Activated T-helper 1 cell treated with anti-CD3 and anti-CD28 coated beads, Interleukin-12 subunit alpha, Interleukin-12 subunit beta, Interleukin-2, Interleukin-4 antibody, amounts not matched to agents 30 ng/mL and 10 ng/mL and 1 ng/mL, durations not matched to agents 14 hours and 24 hours and 36 hours (primary cell): Measurements from ENCODE around the gene DOK7. TPM values are rescaled to one million over a fixed set of nuclear protein-coding genes. Genes with fewer than 3 reads are reported as not detected.

Experiments
- DNase-seq: peaks from one replicate; pipeline ENCODE4 v3.0.0; 2021; ENCODE audit warnings: low spot score
- H3K27ac Mint-ChIP-seq: one replicate; pipeline ENCODE4 v1.8.0; 2021; ENCODE audit warnings: mild to moderate bottlenecking, mixed read lengths
- H3K27me3 Mint-ChIP-seq: one replicate; pipeline ENCODE4 v1.8.0; 2022; ENCODE audit warnings: mild to moderate bottlenecking, moderate library complexity, mixed read lengths; ENCODE audit not compliant: insufficient read depth
- H3K36me3 Mint-ChIP-seq: one replicate; pipeline ENCODE4 v1.8.0; 2021; ENCODE audit warnings: low read depth, mixed read lengths
- H3K4me1 Mint-ChIP-seq: one replicate; pipeline ENCODE4 v1.8.0; 2021; ENCODE audit warnings: low read depth, mixed read lengths
- H3K4me3 Mint-ChIP-seq: one replicate; pipeline ENCODE4 v1.8.0; 2021; ENCODE audit warnings: mild to moderate bottlenecking, moderate library complexity, mixed read lengths
- H3K9me3 Mint-ChIP-seq: one replicate; pipeline ENCODE4 v1.8.0; 2021; ENCODE audit warnings: mixed read lengths
- intact Hi-C: fragments of 100-400 bp; cut with micrococcal nuclease; formaldehyde crosslinking; loops from one replicate; pipeline ENCODE4 v1.15.1; 2024
- total RNA-seq: library from RNA; stranded (reverse); gene quantifications from 2 replicates; pipeline ENCODE4 v1.2.3, GENCODE V29; 2022

Gene DOK7
- total RNA-seq, 1 donor from 2014 or later: not detected

DNA sequence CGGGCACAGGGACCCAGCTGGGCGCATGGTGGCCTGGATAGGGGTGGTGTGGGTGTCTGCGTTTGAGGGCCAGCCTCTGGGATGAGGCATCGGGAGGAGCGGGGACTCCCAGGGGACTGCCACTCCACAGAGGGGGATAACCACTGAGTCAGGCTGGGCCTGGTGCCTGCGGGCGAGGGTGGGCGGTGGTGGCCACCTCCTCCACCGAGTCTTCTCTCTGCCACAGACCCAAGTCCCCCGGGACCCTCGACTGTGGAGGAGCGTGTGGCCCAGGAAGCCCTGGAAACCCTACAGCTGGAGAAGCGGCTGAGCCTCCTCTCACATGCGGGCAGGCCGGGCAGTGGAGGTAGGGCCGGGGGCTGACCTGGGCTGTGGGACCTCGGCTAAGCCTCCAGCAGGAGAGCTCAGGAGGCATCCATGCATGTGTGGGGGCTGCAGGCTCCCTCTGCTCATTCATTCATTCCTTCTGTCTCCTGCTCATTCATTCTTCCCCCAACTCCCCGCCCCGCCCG, 26.4 kb downstream of the DOK7 start:
- H3K27me3 Mint-ChIP-seq: peaks cover 10% of the 10 kb centered on the region
- no peak overlapping the region for H3K4me3 Mint-ChIP-seq
- no peak for DNase-seq
- H3K27ac Mint-ChIP-seq: no peak overlapping the region
- H3K4me1 Mint-ChIP-seq: no peaks in the 10 kb centered on the region
- no peaks in the 10 kb centered on the region for H3K9me3 Mint-ChIP-seq
- intact Hi-C loops: no loop called here
- H3K36me3 Mint-ChIP-seq: no peaks in the 10 kb centered on the region

DNA sequence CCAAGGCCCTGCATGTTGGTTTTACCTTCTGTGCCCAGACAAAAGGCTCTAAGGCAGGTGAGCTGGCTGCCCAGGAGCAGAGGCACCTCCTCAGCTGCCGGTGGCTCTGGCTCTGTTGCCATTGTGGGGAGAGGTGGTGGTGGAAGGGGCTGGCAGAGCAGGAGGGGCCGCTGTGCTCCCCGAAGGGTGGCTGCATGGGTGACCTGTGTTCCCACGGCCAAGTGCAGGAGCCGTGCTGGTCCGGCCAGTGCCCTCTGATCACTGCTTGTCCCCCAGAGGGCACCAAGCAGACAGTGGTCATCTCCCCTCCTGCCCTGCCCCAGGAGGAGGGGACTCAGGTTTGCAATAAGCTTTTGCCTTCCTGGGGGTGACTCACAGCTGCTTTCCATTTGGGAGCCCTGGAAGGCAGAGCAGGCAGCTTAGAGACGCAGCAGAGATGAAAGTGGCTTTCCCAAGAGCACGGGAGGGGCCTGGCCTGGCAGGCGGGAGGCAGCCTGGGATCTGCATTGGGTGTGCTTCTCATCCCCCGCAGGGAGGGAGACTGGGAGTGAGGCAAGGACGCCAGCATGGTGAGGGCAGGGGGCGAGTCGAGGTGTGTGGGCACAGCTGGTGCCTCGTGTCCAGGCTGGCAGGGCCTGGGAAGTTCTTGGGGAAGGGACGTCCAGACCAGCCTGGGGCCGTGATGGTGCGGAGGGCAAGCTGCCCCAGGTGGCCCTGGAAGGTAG, 28.7 kb downstream of the DOK7 start:
- intact Hi-C loops: no loop called here
- no peak overlapping the region for H3K27ac Mint-ChIP-seq
- peaks cover 10% of the 10 kb centered on the region for H3K27me3 Mint-ChIP-seq
- no peaks in the 10 kb centered on the region for H3K9me3 Mint-ChIP-seq
- DNase-seq: no peak
- no peaks in the 10 kb centered on the region for H3K36me3 Mint-ChIP-seq
- no peak overlapping the region for H3K4me3 Mint-ChIP-seq
- no peaks in the 10 kb centered on the region for H3K4me1 Mint-ChIP-seq

DNA sequence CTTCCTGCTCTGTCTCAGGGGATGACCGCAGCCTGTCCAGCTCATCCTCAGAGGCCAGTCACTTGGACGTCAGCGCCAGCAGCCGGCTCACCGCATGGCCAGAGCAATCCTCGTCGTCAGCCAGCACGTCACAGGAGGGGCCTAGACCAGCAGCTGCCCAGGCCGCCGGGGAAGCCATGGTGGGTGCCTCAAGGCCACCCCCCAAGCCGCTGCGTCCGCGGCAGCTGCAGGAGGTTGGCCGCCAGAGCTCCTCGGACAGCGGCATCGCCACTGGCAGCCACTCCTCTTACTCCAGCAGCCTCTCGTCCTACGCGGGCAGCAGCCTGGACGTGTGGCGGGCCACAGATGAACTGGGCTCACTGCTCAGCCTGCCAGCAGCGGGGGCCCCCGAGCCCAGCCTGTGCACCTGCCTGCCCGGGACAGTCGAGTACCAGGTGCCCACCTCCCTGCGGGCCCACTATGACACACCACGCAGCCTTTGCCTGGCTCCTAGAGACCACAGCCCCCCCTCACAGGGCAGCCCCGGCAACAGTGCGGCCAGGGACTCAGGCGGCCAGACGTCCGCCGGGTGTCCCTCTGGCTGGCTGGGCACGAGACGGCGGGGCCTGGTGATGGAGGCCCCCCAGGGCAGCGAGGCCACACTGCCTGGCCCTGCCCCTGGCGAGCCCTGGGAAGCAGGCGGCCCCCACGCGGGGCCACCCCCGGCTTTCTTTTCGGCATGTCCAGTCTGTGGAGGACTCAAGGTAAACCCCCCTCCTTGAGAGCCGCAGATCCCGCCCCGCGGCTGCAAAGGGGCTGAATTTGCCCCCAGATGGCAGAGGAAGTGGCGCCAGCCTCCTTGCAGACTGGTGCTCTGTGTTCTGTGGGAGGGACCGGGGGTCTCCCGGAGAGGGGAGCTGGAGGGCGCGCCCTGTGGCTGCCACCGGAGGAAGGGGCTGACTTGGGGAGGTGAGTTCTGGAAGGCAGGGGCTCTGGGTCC, 29.9 kb downstream of the DOK7 start:
- Mint-ChIP-seq H3K27ac (no peak overlapping the region), H3K9me3 (no peaks in the 10 kb centered on the region), H3K4me1 (no peaks in the 10 kb centered on the region), H3K27me3 (peaks cover 10% of the 10 kb centered on the region), H3K36me3 (no peaks in the 10 kb centered on the region), H3K4me3 (no peak overlapping the region)
- no peak for DNase-seq
- intact Hi-C loops: no loop called here

DNA sequence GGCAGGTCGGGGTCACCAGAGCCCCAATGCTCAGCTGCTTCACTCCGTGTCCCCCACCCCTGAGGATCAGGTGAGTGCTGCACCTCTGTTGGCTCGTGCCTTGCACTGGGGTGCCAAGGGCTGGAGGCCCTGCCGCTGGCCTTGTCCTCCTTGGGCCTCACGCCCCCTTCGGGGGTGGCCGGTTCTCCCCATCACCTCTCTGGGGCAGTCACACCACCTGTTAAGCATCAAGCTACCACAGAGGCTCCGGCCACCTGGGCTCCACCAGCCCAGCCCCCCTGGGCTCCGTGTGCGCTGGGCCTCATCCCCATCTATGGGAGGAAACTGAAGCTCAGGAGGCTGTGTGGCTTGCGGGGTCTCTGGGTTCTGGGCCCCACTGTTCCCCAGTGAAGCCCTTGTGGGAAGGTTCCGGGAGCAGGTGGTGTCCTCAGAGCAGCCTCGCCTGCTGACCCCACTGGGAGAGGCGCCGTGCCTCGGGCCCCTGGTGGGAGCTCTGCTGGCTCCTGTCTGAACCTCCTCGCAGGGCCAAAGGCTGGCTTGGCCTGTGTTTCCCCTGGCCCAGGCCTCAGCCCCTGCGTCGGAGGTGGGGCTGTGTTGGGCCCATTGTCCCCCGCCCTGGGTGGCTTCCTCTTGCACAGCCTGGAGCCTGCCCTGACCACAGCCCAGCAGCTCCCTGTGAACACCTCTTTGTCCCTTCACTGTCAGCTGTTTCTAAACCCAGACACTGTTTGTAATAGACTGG, 30.8 kb downstream of the DOK7 start:
- intact Hi-C loops: no loop called here
- no peak overlapping the region for H3K27ac Mint-ChIP-seq
- H3K4me3 Mint-ChIP-seq: no peak overlapping the region
- H3K9me3 Mint-ChIP-seq: no peaks in the 10 kb centered on the region
- peaks cover 10% of the 10 kb centered on the region for H3K27me3 Mint-ChIP-seq
- no peaks in the 10 kb centered on the region for H3K36me3 Mint-ChIP-seq
- DNase-seq: no peak
- no peaks in the 10 kb centered on the region for H3K4me1 Mint-ChIP-seq

DNA sequence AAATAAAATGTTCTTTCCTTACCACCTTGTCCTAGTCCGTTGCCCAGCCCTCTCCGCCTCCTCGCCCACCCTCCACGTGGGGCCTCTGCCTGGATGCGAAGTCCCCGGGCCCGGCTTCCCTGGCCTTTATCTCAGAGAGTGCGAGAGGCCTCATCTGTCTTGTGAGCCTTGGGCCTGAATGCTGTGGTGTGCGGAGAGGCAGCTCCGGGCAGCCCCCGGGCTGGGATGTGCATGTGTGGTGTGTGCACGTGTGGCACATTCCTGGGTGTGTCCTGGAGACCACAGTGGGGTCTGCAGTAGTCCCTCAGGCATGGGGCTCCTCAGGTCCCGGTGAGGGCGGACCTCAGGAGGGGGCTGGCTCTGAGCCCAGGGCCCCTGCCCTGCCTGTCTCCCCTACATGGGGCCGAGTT, 31.4 kb downstream of the DOK7 start:
- Mint-ChIP-seq H3K27ac (no peak overlapping the region), H3K4me3 (no peak overlapping the region), H3K9me3 (no peaks in the 10 kb centered on the region), H3K4me1 (no peaks in the 10 kb centered on the region), H3K36me3 (no peaks in the 10 kb centered on the region), H3K27me3 (peaks cover 10% of the 10 kb centered on the region)
- DNase-seq: no peak
- intact Hi-C loops: no loop called here

DNA sequence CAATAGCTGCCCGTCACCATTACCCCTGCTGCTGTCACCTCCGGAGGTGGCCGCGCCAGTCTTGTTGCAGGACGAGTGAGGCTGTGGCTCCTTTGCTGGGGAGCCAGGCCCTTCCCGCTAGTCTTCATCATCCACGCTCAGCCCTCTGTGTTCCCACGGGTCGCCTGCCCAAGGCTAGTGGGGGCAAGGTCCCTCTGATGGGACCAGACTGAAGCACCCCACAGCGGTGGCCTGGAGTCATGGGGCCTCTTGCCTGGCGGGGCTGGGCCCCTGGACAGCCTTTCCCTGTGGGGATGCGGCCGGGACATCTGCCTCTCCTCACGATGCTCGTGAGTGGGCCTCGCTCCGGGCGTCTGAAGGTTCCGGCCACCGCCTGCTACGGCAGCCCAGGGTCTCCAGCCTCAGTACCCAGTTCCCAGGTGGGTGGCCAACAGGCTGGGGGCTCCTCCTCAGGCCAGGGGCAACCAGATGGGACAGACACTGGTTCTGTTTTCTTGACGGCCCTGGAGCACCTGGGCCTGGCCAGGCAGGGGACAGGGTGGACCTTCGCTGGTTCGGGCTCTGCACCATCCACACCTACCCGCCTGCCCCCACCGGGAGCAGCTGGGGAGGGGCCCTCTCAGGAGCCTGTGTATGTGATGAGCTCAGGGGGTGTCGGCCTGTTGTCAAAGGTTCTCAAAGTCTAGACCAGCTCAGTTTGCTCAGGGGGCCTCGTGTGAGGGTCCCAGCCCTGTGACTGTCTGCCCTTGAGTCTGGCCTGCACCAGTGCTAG, 32.3 kb downstream of the DOK7 start:
- Mint-ChIP-seq H3K4me1 (no peaks in the 10 kb centered on the region), H3K36me3 (no peaks in the 10 kb centered on the region), H3K4me3 (no peak overlapping the region), H3K9me3 (no peaks in the 10 kb centered on the region), H3K27me3 (peaks cover 9% of the 10 kb centered on the region), H3K27ac (no peak overlapping the region)
- DNase-seq: no peak
- intact Hi-C loops: no loop called here

DNA sequence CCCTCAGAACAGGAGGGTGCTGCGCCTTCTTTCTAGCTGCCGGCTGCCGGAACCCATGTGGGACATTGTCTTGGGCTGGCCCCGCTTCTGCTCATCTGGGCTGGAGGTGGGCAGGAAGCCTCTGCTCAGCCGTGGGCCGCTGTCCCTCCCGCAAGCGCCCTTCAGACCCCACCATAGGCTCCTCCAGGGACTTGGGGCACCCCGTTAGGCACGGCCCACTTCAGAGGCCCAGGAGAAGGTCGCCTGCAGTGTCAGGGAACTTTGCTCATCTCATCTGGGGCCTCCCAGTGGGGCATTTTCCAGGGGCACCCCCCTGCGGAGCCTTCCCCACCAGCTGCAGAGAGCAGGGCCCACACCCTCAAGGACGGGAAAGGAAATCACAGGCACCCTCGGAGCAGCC, 32.9 kb downstream of the DOK7 start:
- intact Hi-C loops: no loop called here

DNA sequence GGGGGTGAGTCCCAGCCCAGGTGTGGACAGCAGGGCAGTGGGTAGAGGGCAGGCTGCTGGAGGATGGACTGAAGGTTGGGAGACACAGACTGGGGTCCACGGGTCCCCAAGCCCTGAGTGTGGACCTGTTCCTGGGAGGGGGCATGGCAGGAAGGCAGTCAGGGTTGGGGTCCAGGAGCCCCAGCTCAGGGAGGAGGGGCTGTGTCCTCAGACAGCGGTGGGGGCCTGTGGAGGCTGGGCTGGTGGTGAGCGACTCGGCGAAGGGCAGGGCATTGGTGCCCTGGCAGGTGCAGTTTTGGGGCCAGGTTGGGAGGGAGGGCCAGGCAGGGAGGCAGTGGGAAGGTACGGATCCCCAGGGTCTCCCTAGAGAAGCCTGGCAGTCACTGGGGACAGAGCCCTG, 34.0 kb downstream of the DOK7 start:
- H3K27me3 Mint-ChIP-seq: peaks cover 2% of the 10 kb centered on the region
- no peaks in the 10 kb centered on the region for H3K4me1 Mint-ChIP-seq
- H3K4me3 Mint-ChIP-seq: no peak overlapping the region
- no peaks in the 10 kb centered on the region for H3K9me3 Mint-ChIP-seq
- no peaks in the 10 kb centered on the region for H3K36me3 Mint-ChIP-seq
- no peak overlapping the region for H3K27ac Mint-ChIP-seq
- no peak for DNase-seq
- intact Hi-C loops: no loop called here

More for the DNA sequence above, 32.9 kb downstream of the DOK7 start:
- H3K4me3 Mint-ChIP-seq: no peak overlapping the region
- no peaks in the 10 kb centered on the region for H3K4me1 Mint-ChIP-seq
- H3K9me3 Mint-ChIP-seq: no peaks in the 10 kb centered on the region
- peaks cover 5% of the 10 kb centered on the region for H3K27me3 Mint-ChIP-seq
- no peak overlapping the region for H3K27ac Mint-ChIP-seq
- H3K36me3 Mint-ChIP-seq: no peaks in the 10 kb centered on the region
- DNase-seq: no peak

DNA sequence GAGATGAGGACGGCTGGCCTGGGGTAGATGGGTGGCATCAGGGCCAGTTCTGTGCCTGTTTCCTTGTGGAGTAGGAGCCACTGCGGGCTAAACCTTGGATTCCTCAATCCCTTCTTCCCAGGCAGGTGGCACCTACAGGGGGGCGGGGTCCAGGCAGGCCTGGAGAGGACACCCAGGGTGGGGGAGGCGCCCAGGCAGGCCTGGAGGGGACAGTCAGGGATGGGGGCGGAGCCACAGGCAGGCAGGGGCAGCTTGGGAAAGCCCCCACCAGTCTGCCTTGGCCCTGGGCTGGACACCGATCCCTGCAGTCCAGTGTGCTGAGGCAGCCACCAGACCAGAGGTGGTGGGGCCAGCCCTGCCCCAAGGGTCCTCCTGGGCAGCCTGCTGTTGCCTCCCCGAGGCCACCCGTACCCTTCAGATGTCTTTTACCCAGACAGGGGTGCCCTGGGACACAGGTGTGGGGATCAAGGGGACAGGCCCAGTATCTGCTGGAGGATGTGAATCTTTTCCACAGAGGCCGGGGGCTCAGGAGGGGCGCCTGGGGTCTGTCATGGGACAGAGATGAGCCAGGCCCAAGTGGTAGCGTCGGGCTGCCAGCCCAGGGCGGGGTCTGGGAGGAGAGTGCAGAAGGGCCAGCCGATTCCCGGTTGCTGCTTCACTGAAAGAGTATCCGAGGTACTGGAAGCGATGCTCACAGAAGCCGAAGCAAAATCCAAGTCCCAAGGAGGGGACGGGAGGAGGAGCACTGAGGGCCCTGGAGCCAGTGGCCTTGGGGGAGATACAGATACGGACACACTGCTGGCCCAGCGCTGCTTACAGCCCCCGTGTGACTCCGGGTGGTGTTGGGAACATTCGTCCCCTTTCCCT, 34.6 kb downstream of the DOK7 start:
- Mint-ChIP-seq H3K36me3 (no peaks in the 10 kb centered on the region), H3K4me3 (no peak overlapping the region), H3K9me3 (no peaks in the 10 kb centered on the region), H3K27me3 (peaks cover 2% of the 10 kb centered on the region), H3K4me1 (no peaks in the 10 kb centered on the region), H3K27ac (no peak overlapping the region)
- intact Hi-C loops: no loop called here
- DNase-seq: no peak

DNA sequence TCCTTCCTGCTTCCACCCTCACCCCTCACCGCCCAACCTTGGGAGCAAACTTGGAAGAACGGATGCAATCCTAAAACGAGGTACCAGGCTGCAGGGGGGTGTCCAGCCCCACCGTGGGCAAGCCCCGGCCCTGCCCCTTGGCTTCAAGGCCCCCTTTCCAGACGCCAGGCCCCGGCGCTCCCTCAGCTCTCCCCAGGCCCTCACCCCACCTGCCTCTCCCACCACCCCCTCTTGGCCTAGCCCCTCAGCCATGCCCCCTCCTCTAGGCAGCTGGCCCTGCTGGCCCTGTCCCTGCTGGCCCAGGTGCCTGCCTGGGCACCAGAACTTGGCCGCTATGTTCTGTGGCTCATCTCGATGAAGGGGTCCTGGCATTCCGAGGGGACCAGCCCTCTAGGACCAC, 35.3 kb downstream of the DOK7 start:
- DNase-seq: no peak
- intact Hi-C loops: no loop called here

DNA sequence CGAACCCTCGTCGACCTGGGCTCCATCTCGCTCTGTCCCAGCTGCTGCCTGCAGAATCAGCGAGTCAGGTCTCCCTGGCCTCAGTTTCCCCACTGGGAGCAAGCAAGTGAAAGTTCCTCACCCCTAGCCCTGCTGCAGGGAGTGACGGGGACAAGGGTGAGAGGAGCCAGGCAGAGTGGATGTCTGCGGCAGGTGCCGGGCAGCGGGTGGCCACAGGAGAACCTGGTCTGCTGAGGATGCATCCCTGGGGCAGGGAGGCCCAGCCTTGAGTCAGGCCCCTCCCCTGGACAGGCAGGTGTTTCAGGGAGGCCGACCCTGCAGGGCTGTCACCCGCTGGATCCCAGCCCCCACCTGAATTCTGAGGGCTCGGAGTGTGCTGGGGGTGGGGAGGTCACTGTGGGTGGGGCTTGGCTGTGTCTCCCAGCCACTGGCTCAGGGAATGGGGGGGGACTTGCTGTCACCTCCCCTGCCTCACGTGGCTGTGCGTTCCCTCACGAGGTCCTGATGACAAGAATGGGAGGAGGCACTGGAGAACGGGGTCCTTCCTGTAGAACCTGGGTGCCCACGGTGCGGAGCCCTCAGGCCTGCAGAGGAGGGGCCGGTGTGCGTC, 35.9 kb downstream of the DOK7 start:
- no peak for DNase-seq
- H3K27me3 Mint-ChIP-seq: peaks cover 2% of the 10 kb centered on the region
- no peaks in the 10 kb centered on the region for H3K9me3 Mint-ChIP-seq
- H3K4me3 Mint-ChIP-seq: no peak overlapping the region
- intact Hi-C loops: no loop called here
- H3K36me3 Mint-ChIP-seq: peaks cover 2% of the 10 kb centered on the region
- H3K27ac Mint-ChIP-seq: no peak overlapping the region
- H3K4me1 Mint-ChIP-seq: peaks cover 6% of the 10 kb centered on the region

More for the DNA sequence above, 35.3 kb downstream of the DOK7 start:
- H3K36me3 Mint-ChIP-seq: peaks cover 1% of the 10 kb centered on the region
- peaks cover 3% of the 10 kb centered on the region for H3K4me1 Mint-ChIP-seq
- H3K9me3 Mint-ChIP-seq: no peaks in the 10 kb centered on the region
- no peak overlapping the region for H3K4me3 Mint-ChIP-seq
- peaks cover 2% of the 10 kb centered on the region for H3K27me3 Mint-ChIP-seq
- no peak overlapping the region for H3K27ac Mint-ChIP-seq
